HepG2 (cell line): ENCODE measurements around the gene IBA57. TPM values are rescaled to one million over a fixed set of nuclear protein-coding genes. Genes with fewer than 3 reads are reported as not detected.

ENCODE experiments used
- ATF7 ChIP-seq, 2 experiments: fragments of 450-650 bp in 1 of 2; sonication (generic) in 1 of 2; formaldehyde crosslinking in 1 of 2; IDR thresholded peaks; 2 replicates each; pipeline versions ENCODE4 v1.4.0 to v1.6.1; 2016 to 2020; ENCODE audit warnings: antibody characterized with exemption in 1 of 2, mild to moderate bottlenecking in 1 of 2, missing genetic modification reagents in 1 of 2
- FOXJ3 ChIP-seq: sonication (generic); formaldehyde crosslinking; IDR thresholded peaks from 2 replicates; pipeline ENCODE4 v1.4.0; 2020; ENCODE audit warnings: missing genetic modification reagents, mild to moderate bottlenecking, borderline replicate concordance
- REXO4 ChIP-seq: sonication (generic); formaldehyde crosslinking; IDR thresholded peaks from 2 replicates; pipeline ENCODE4 v1.8.0; 2022; ENCODE audit warnings: missing genetic modification reagents, mild to moderate bottlenecking, borderline replicate concordance
- RNF2 ChIP-seq: fragments of 450-650 bp; conservative IDR thresholded peaks from 2 replicates; pipeline ENCODE4 v1.6.1; 2016; ENCODE audit warnings: low read depth
- SRSF9 ChIP-seq: fragments of 200-400 bp; formaldehyde crosslinking; IDR thresholded peaks from 2 replicates; pipeline ENCODE4 v1.6.1; 2018; ENCODE audit warnings: borderline replicate concordance, mild to moderate bottlenecking, low read depth, low read length; ENCODE audit not compliant: insufficient read depth, poor library complexity, severe bottlenecking
- ZFP37 ChIP-seq: sonication (generic); formaldehyde crosslinking; IDR thresholded peaks from 2 replicates; pipeline ENCODE4 v1.4.0; 2020; ENCODE audit warnings: missing genetic modification reagents, borderline replicate concordance
- ZNF30 ChIP-seq: sonication (generic); formaldehyde crosslinking; IDR thresholded peaks from 2 replicates; pipeline ENCODE4 v1.5.0; 2020; ENCODE audit warnings: mild to moderate bottlenecking, missing genetic modification reagents
- ZNF83 ChIP-seq: sonication (generic); formaldehyde crosslinking; IDR thresholded peaks from 2 replicates; pipeline ENCODE4 v1.4.0; 2020; ENCODE audit warnings: missing genetic modification reagents, mild to moderate bottlenecking, borderline replicate concordance
- ZSCAN12 ChIP-seq: sonication (generic); formaldehyde crosslinking; IDR thresholded peaks from 2 replicates; pipeline ENCODE4 v1.9.0; 2021; ENCODE audit warnings: mild to moderate bottlenecking, missing genetic modification reagents
- polyA plus RNA-seq, 8 experiments: library from polyadenylated mRNA; depleted of rRNA in 3 of 8; stranded (reverse) in 7 of 8; unstranded in 1 of 8; fragments of >200 nt; fragmentation: Illumina TruSeq in 4 of 8; extraction: Trizol in 4 of 8; gene quantifications; 2 replicates each; pipeline versions ENCODE4 v1.2.1 to v1.2.3, GENCODE V29; 2011 to 2016; ENCODE audit warnings: low read depth in 4 of 8, missing spikeins in 1 of 8, mixed read lengths in 1 of 8; ENCODE audit not compliant: insufficient read depth in 1 of 8
- total RNA-seq, 5 experiments: library from RNA; depleted of rRNA; stranded (reverse); fragments of >200 nt; fragmentation: Illumina TruSeq; extraction: Trizol; gene quantifications; 2 replicates each; pipeline ENCODE4 v1.2.3, GENCODE V29; 2016; ENCODE audit warnings: low read depth in 1 of 5
- TF ChIP-seq, protein P1 (sequence below): sonication (generic); formaldehyde crosslinking; IDR thresholded peaks from 2 replicates; pipeline ENCODE4 v1.4.0; 2020; ENCODE audit warnings: mild to moderate bottlenecking, missing genetic modification reagents
- TF ChIP-seq, protein P2 (sequence below): sonication (generic); formaldehyde crosslinking; IDR thresholded peaks from 2 replicates; pipeline ENCODE4 v1.5.0; 2020; ENCODE audit warnings: mild to moderate bottlenecking, missing genetic modification reagents
- TF ChIP-seq, protein P3 (sequence below): sonication (generic); formaldehyde crosslinking; IDR thresholded peaks from 2 replicates; pipeline ENCODE4 v1.5.1; 2020; ENCODE audit warnings: missing genetic modification reagents, mild to moderate bottlenecking, borderline replicate concordance

The IBA57 gene
- total and polyA plus RNA-seq, 2 of the 13 experiments (the other 11 are each of a cell fraction or from before 2014, with no cell fraction given) = 2.3 to 10.2 TPM

DNA sequence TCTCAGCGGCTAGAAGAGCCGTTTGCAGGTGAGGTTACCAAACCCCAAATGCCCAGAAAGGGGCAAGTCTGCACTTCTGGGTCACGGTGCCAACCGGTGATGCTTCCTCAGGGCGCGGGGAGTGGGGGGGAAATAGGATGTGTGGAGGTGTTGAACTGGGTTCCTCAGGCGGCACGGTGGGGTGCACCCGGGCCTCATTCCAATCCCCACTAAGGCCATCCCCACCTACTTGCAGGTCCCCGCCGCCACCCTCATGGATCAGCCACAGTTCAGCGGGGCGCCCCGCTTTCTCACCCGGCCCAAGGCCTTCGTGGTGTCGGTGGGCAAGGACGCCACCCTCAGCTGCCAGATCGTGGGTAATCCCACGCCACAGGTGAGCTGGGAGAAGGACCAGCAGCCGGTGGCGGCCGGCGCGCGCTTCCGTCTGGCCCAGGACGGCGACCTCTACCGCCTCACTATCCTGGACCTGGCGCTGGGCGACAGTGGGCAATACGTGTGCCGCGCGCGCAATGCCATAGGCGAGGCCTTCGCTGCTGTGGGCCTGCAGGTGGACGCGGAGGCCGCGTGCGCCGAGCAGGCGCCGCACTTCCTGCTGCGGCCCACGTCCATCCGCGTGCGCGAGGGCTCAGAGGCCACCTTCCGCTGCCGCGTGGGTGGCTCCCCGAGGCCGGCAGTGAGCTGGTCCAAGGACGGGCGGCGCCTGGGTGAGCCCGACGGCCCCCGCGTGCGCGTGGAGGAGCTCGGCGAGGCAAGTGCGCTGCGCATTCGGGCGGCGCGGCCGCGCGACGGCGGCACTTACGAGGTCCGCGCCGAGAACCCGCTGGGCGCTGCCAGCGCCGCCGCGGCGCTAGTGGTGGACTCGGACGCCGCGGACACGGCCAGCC is 46.2 kb downstream of the IBA57 start (continued):
- no peak for TF ChIP-seq RNF2
- TF ChIP-seq ZNF83 = no peak
- no peak for TF ChIP-seq ZNF30
- no peak for TF ChIP-seq REXO4 (CRISPR knock-in tag)
- no peak for TF ChIP-seq ATF7 (IDR thresholded peaks at IDR 0.05)
- TF ChIP-seq ATF7 (CRISPR knock-in tag; IDR thresholded peaks at IDR 0.05) = no peak
- TF ChIP-seq, protein P1, sequence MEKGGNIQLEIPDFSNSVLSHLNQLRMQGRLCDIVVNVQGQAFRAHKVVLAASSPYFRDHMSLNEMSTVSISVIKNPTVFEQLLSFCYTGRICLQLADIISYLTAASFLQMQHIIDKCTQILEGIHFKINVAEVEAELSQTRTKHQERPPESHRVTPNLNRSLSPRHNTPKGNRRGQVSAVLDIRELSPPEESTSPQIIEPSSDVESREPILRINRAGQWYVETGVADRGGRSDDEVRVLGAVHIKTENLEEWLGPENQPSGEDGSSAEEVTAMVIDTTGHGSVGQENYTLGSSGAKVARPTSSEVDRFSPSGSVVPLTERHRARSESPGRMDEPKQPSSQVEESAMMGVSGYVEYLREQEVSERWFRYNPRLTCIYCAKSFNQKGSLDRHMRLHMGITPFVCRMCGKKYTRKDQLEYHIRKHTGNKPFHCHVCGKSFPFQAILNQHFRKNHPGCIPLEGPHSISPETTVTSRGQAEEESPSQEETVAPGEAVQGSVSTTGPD = no peak
- TF ChIP-seq, protein P2, sequence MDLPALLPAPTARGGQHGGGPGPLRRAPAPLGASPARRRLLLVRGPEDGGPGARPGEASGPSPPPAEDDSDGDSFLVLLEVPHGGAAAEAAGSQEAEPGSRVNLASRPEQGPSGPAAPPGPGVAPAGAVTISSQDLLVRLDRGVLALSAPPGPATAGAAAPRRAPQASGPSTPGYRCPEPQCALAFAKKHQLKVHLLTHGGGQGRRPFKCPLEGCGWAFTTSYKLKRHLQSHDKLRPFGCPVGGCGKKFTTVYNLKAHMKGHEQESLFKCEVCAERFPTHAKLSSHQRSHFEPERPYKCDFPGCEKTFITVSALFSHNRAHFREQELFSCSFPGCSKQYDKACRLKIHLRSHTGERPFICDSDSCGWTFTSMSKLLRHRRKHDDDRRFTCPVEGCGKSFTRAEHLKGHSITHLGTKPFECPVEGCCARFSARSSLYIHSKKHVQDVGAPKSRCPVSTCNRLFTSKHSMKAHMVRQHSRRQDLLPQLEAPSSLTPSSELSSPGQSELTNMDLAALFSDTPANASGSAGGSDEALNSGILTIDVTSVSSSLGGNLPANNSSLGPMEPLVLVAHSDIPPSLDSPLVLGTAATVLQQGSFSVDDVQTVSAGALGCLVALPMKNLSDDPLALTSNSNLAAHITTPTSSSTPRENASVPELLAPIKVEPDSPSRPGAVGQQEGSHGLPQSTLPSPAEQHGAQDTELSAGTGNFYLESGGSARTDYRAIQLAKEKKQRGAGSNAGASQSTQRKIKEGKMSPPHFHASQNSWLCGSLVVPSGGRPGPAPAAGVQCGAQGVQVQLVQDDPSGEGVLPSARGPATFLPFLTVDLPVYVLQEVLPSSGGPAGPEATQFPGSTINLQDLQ (CRISPR knock-in tag) = no peak
- no peak for TF ChIP-seq ZSCAN12 (CRISPR knock-in tag)
- TF ChIP-seq FOXJ3 = no peak
- TF ChIP-seq, protein P3, sequence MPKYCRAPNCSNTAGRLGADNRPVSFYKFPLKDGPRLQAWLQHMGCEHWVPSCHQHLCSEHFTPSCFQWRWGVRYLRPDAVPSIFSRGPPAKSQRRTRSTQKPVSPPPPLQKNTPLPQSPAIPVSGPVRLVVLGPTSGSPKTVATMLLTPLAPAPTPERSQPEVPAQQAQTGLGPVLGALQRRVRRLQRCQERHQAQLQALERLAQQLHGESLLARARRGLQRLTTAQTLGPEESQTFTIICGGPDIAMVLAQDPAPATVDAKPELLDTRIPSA (CRISPR knock-in tag) = no peak
- no peak for TF ChIP-seq SRSF9
- TF ChIP-seq ZFP37 = no peak
- TF ChIP-seq, all 625 proteins: peak for 0
